MM.1S (cell line): ENCODE data around the gene RAI1.

Source experiments
- EZH2 ChIP-seq: fragments of 300-600 bp; sonication (generic); optimal IDR thresholded peaks from 2 replicates; pipeline ENCODE3; 2017; ENCODE audit warnings: low read depth, mild to moderate bottlenecking, antibody characterized with exemption, low read length, mixed read lengths
- EZH2phosphoT487 ChIP-seq: fragments of 300-600 bp; sonication (generic); IDR thresholded peaks from 2 replicates; pipeline ENCODE4 v1.6.1; 2018; ENCODE audit warnings: antibody characterized with exemption, low read length
- TF ChIP-seq, protein P1 (sequence below): fragments of 300-600 bp; sonication (generic); IDR thresholded peaks from 2 replicates; pipeline ENCODE4 v1.5.1; 2016; ENCODE audit warnings: antibody characterized with exemption, low read length, mixed read lengths

DNA sequence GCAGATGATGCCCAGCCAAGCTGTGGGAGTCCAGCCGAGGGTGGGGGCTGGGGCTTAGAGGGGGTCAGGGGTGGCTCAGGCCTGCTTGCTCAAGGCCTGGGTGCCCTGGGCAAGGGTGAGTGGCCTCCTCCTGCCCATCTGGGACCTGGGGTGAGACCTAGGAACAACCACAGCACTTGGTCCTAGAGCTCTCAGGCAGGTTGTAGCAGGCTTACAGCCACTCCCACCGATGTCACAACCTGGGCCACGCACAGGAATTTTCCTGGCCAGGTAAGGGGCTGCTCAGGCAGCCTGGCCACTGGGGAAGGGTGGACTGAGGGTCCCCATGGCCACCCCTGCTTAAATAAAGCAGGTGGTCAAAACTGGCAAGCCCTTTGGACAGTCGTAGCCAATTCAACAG is 161.8 kb downstream of the RAI1 start:
- TF ChIP-seq, protein P1, sequence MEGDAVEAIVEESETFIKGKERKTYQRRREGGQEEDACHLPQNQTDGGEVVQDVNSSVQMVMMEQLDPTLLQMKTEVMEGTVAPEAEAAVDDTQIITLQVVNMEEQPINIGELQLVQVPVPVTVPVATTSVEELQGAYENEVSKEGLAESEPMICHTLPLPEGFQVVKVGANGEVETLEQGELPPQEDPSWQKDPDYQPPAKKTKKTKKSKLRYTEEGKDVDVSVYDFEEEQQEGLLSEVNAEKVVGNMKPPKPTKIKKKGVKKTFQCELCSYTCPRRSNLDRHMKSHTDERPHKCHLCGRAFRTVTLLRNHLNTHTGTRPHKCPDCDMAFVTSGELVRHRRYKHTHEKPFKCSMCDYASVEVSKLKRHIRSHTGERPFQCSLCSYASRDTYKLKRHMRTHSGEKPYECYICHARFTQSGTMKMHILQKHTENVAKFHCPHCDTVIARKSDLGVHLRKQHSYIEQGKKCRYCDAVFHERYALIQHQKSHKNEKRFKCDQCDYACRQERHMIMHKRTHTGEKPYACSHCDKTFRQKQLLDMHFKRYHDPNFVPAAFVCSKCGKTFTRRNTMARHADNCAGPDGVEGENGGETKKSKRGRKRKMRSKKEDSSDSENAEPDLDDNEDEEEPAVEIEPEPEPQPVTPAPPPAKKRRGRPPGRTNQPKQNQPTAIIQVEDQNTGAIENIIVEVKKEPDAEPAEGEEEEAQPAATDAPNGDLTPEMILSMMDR, result no peak
- TF ChIP-seq EZH2phosphoT487 (no peak), EZH2 (no peak)
